ENCODE measurements around the gene GJB3.
"Not testable (repeated sequence)": the region's sequence is repeated elsewhere in the genome, so short reads cannot be mapped to it uniquely, and the experiment has no call there.

Gene GJB3

GRCh38 chr1:34781071-34781843 lies at the start of gene GJB3:
GJB3 (plus strand) TSS chr1:34781214; CDS start chr1:34784763, 3,549 bp downstream.
- DNase-seq: no peak

GRCh38 chr1:34732831-34733230 lies 48.2 kb upstream of the GJB3 start:
- not testable (repeated sequence) for DNase-seq

- no peak for DNase-seq
These were observed 44.3 kb upstream of the GJB3 start for GRCh38 chr1:34736692-34737091.

- not testable (repeated sequence) for DNase-seq
These were observed 43.8 kb upstream of the GJB3 start for GRCh38 chr1:34737236-34737635.

- DNase-seq: no peak
These were observed 41.4 kb upstream of the GJB3 start for GRCh38 chr1:34739613-34740012.

GRCh38 chr1:34740161-34740868 lies 40.7 kb upstream of the GJB3 start:
- DNase-seq: no peak

GRCh38 chr1:34742667-34743270 lies 38.2 kb upstream of the GJB3 start:
- peak; percentile 92 for DNase-seq

- DNase-seq: no peak
These were observed 37.2 kb upstream of the GJB3 start for GRCh38 chr1:34743775-34744174.

- DNase-seq: no peak
These were observed 36.2 kb upstream of the GJB3 start for GRCh38 chr1:34744851-34745250.

GRCh38 chr1:34745666-34746065 lies 35.3 kb upstream of the GJB3 start:
- no peak for DNase-seq

- no peak for DNase-seq
These were observed 34.9 kb upstream of the GJB3 start for GRCh38 chr1:34746101-34746500.

- DNase-seq: no peak
These were observed 34.0 kb upstream of the GJB3 start for GRCh38 chr1:34746785-34747637.

- no peak for DNase-seq
These were observed 33.4 kb upstream of the GJB3 start for GRCh38 chr1:34747638-34747941.

- DNase-seq: no peak
These were observed 31.0 kb upstream of the GJB3 start for GRCh38 chr1:34749992-34750391.

- DNase-seq: no peak
These were observed 30.4 kb upstream of the GJB3 start for GRCh38 chr1:34750610-34751009.

- no peak for DNase-seq
These were observed 27.9 kb upstream of the GJB3 start for GRCh38 chr1:34753163-34753562.

GRCh38 chr1:34754964-34755637 lies 25.9 kb upstream of the GJB3 start, which contains the start of gene GJB5:
GJB5 (plus strand) TSS chr1:34755047; CDS start chr1:34757331, 2,284 bp downstream.
- no peak for DNase-seq

- no peak for DNase-seq
These were observed 25.1 kb upstream of the GJB3 start for GRCh38 chr1:34755961-34756360.

- DNase-seq: no peak
These were observed 23.6 kb upstream of the GJB3 start for GRCh38 chr1:34757386-34757785.

GRCh38 chr1:34758751-34759150 lies 22.3 kb upstream of the GJB3 start:
- no peak for DNase-seq

- no peak for DNase-seq
These were observed 21.3 kb upstream of the GJB3 start, which contains the start of gene GJB4 for GRCh38 chr1:34759503-34760357. GJB4 (plus strand) TSS chr1:34759740; CDS start chr1:34761255, 1,515 bp downstream.

Measured in stimulated activated CD8-positive, alpha-beta memory T cell treated with anti-CD3 and anti-CD28 coated beads, Interleukin-4, amount 100 ng/mL, for 48 hours (primary cell).